Measurements from ENCODE around the gene LYPLA2. TPM values are rescaled to one million over a fixed set of nuclear protein-coding genes. Genes with fewer than 3 reads are reported as not detected.

LYPLA2 gene
- total and polyA plus RNA-seq, 2 of the 8 experiments (the other 6 are each of a cell fraction or from before 2014, with no cell fraction given): 138 to 211 TPM

DNA sequence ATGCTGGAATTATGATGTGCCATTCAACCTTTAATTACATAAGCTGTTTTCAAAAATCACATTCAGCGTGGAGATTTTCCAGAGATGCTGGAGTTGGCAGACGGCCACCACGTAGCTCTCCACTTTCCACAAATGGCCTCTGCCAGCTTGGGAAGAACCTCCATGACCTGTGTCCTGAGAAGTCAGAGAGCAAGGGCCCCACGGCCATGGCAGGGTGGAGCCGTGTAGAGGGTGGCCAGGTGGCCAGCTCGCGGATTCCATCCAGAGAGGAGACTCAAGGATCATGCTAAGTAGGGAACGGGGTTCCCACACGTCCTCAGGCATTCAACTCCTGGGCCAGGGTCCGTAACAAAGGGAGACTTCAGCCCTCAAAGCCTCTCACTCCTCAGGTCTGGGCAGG, 10.9 kb downstream of the LYPLA2 start:
- no peak overlapping the region for H4K8ac ChIP-seq (ENCODE audit: extremely low read depth, insufficient read depth, low read length)
- H3K23ac ChIP-seq (ENCODE audit: insufficient read length): no peak overlapping the region
- WGBS, 2 experiments (ENCODE audit: extremely low coverage in 1 of 2, insufficient coverage in 1 of 2, insufficient read length in 1 of 2, insufficient replicate concordance in 2 of 2, low coverage in 1 of 2, low lambda C conversion rate in 2 of 2, missing lambda C conversion rate in 1 of 2): 70% methylated on average over 10 of the region's 10 CpGs; no CpG with 5 or more reads in 1 of the 2 experiments
- H2BK5ac ChIP-seq (ENCODE audit: low read depth, low read length): no peak overlapping the region
- no peak overlapping the region for H4K5ac ChIP-seq (ENCODE audit: insufficient read length, low read depth, low read length)
- H3K36me3 ChIP-seq (ENCODE audit: control insufficient read depth in 2 of 4, insufficient read depth in 4 of 4, low read length in 3 of 4): peaks cover 4 to 15% (median 7%) of the 10 kb centered on the region in 4 experiments; a peak in 5 of 8 replicates
- H3K79me1 ChIP-seq (ENCODE audit: low read depth, low read length): no peaks in the 10 kb centered on the region
- H3K27ac ChIP-seq (ENCODE audit: low read depth, low read length): no peak overlapping the region
- no peak overlapping the region for H3K56ac ChIP-seq (replicated peaks; ENCODE audit: insufficient read length, low read depth, low read length)
- no peak overlapping the region for H2BK20ac ChIP-seq (ENCODE audit: low read length)
- ChIA-PET CTCF (ENCODE audit: partially characterized antibody) (interaction anchor here (0.6 to 5.3 kb wide), 9 partner anchors 9 to 1694 kb away, joined by 3 to 66 read pairs (median 4); partner anchors contain the start of gene PITHD1), POLR2A (ENCODE audit: partially characterized antibody) (interaction anchor here (0.7 to 16.2 kb wide), 11 partner anchors 9 to 158 kb away, joined by 3 to 192 read pairs (median 6); partner anchors contain the start of genes HMGCL, LYPLA2, PITHD1 and PNRC2)
- no peak overlapping the region for H2BK15ac ChIP-seq (ENCODE audit: low read length)
- H3K79me2 ChIP-seq (ENCODE audit: control insufficient read depth in 1 of 2, insufficient read depth in 2 of 2, low read length in 2 of 2): no peaks in the 10 kb centered on the region
- H2AK5ac ChIP-seq (ENCODE audit: low read depth, low read length): no peak overlapping the region
- no peak overlapping the region; a peak in 1 of 8 replicates for H3K4me3 ChIP-seq (ENCODE audit: extremely low read depth in 1 of 4, insufficient read depth in 2 of 4, low read depth in 3 of 4, low read length in 4 of 4)
- no peak overlapping the region for H2BK120ac ChIP-seq (replicated peaks; ENCODE audit: low read depth, low read length)
- no peak overlapping the region for H2AFZ ChIP-seq (ENCODE audit: low read length)
- no peak for FAIRE-seq
- no peak overlapping the region for H4K91ac ChIP-seq (replicated peaks; ENCODE audit: insufficient read length, low read length)
- H3K27me3 ChIP-seq (replicated peaks in 1 of 4; ENCODE audit: control insufficient read depth in 3 of 4, extremely low read depth in 1 of 4, insufficient read depth in 3 of 4, low read length in 3 of 4): no peaks in the 10 kb centered on the region; a peak in 1 of 7 replicates
- no peak overlapping the region for H3K9ac ChIP-seq (replicated peaks in 1 of 4; ENCODE audit: extremely low read depth in 1 of 4, low read depth in 3 of 4, low read length in 3 of 4)
- H3K4ac ChIP-seq (replicated peaks; ENCODE audit: insufficient read length, low read depth, low read length): no peak overlapping the region
- no peak overlapping the region for H2BK12ac ChIP-seq (ENCODE audit: low read depth, low read length)
- H3K23me2 ChIP-seq (ENCODE audit: low read depth, low read length): peaks cover 16% of the 10 kb centered on the region
- peaks cover 0 to 12% (median 9%) of the 10 kb centered on the region in 4 experiments; a peak in 5 of 7 replicates for H3K4me1 ChIP-seq (replicated peaks in 1 of 4; ENCODE audit: control insufficient read depth in 3 of 4, insufficient read depth in 4 of 4, low read length in 3 of 4)
- no peak for DNase-seq (ENCODE audit: low read depth in 1 of 2, low spot score in 2 of 2)
- no peak overlapping the region for H3K14ac ChIP-seq (ENCODE audit: insufficient read length)
- H3K18ac ChIP-seq (ENCODE audit: extremely low read depth, low read length): no peak overlapping the region
- peaks cover 0 to 4% of the 10 kb centered on the region in 2 experiments for H4K20me1 ChIP-seq (replicated peaks in 1 of 2; ENCODE audit: control insufficient read depth in 1 of 2, insufficient read depth in 2 of 2, low read length in 2 of 2)
- no peaks in the 10 kb centered on the region for H3K9me3 ChIP-seq (ENCODE audit: insufficient read depth in 2 of 2, low read depth in 1 of 2, low read length in 1 of 2)
- no peak overlapping the region; a peak in 1 of 4 replicates for H3K4me2 ChIP-seq (ENCODE audit: insufficient read depth in 1 of 2, low read depth in 2 of 2, low read length in 2 of 2)
- TF ChIP-seq CEBPB (IDR thresholded peaks at IDR 0.05; ENCODE audit: low read depth, low read length) (no peak), SRF (IDR thresholded peaks at IDR 0.05; ENCODE audit: low read depth, low read length) (no peak), TBP (IDR thresholded peaks at IDR 0.05; ENCODE audit: low read depth, low read length) (no peak), EP300 (IDR thresholded peaks at IDR 0.05; ENCODE audit: borderline replicate concordance in 1 of 2, low read depth in 2 of 2, low read length in 2 of 2) (no peak), ATF2 (IDR thresholded peaks at IDR 0.05; ENCODE audit: low read length) (no peak), KDM5A (IDR thresholded peaks at IDR 0.05; ENCODE audit: low read length) (no peak), POLR2A (IDR thresholded peaks at IDR 0.05; ENCODE audit: control extremely low read depth in 1 of 2, low read depth in 2 of 2, low read length in 2 of 2) (no peak), KDM1A (IDR thresholded peaks at IDR 0.05; ENCODE audit: borderline replicate concordance, low read length) (no peak), CBX5 (IDR thresholded peaks at IDR 0.05; ENCODE audit: low read depth, low read length) (no peak), RFX5 (IDR thresholded peaks at IDR 0.05; ENCODE audit: borderline replicate concordance, low read depth, low read length) (no peak)
- TF ChIP-seq, protein P1, sequence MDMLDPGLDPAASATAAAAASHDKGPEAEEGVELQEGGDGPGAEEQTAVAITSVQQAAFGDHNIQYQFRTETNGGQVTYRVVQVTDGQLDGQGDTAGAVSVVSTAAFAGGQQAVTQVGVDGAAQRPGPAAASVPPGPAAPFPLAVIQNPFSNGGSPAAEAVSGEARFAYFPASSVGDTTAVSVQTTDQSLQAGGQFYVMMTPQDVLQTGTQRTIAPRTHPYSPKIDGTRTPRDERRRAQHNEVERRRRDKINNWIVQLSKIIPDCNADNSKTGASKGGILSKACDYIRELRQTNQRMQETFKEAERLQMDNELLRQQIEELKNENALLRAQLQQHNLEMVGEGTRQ (IDR thresholded peaks at IDR 0.05; ENCODE audit: low read length): no peak

Data from H1 (cell line).